Amniotic stem cell (primary cell): ENCODE results near the gene RBP3.
A peak's percentile ranks its signal among the peaks of the same experiment; 100 is the strongest.

Source experiments
- DNase-seq: peaks from one replicate; lab custom pipeline; 2025; lab: John Stamatoyannopoulos, UW

The RBP3 gene

DNA sequence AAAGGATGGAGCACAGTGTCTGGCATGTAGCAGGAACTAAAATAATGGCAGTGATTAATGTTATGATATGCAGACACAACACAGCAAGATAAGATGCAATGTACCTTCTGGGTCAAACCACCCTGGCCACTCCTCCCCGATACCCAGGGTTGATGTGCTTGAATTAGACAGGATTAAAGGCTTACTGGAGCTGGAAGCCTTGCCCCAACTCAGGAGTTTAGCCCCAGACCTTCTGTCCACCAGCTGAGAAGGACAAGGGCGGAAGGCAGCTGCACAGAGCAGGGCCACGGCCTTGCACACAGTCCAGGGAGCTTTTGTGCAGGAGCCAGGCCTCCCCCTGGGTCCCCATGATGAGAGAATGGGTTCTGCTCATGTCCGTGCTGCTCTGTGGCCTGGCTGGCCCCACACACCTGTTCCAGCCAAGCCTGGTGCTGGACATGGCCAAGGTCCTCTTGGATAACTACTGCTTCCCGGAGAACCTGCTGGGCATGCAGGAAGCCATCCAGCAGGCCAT, at the start of gene RBP3:
RBP3 (plus strand) TSS at position 226 of the 514 bp plus-strand sequence; CDS start at position 348, 122 bp downstream.
- no peak for DNase-seq

DNA sequence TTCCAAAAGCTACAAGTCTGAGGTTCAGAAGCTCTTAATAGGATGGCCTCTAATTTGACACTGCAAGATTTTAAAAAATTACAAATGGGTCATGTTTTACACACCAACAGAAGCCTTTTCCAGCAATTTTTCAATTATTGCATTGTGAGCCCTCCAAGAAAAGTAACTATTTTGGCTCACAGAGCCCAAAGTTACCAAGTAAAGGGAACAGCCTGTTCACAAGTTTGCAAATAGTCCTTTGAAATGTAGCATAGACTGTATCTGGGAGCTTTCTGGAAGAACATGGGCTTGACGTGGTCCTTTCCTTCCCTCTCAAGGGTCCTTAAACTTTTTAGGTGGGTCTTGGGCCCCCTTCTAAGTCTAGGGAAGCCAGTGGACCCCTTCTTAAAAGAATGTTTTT, 49.4 kb upstream of the RBP3 start:
- DNase-seq, result no peak

DNA sequence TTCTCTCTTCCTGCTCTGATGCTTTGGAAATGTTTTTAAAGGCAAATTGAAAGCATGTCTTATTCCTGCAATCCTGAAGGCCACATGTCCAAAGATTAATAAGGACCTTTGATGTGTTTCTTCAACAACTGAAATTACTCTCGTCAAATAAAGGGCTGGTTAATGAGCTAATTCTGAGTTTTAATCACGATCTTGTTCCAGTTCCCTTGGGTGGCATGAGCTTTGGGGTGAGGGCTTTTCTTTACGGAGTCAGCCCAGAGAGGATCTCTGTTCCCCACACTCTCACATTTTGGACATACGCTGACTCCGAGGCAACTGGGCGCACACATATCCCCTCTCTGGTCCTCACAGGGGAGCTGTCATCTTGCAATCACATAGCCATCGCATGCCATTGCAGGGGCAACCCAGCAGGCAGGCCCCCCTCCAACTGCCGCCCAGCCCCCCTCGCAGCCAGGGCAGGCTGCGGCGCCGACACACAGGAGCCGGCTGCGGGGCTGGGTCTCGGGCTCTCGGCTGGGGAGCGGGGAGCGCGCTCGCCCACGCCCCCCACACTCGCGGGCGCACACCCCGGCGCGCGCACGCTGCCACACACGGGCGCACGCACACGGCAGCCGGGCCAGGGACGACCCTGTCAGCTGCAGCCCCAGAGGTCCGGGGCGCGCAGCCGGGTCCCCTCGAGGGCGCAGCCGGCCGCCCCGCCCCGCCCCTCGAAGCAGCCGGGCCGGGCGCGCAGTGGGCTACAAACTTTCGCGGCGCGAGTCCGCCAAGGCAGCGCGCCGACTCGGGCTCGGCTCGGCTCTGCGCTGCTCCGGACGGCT, 48.3 kb upstream of the RBP3 start, which contains the start of gene GDF10:
GDF10 (plus strand) TSS at position 587 of the 818 bp plus-strand sequence. CDS start 455 bp downstream, outside the sequence.
- DNase-seq, result no peak

DNA sequence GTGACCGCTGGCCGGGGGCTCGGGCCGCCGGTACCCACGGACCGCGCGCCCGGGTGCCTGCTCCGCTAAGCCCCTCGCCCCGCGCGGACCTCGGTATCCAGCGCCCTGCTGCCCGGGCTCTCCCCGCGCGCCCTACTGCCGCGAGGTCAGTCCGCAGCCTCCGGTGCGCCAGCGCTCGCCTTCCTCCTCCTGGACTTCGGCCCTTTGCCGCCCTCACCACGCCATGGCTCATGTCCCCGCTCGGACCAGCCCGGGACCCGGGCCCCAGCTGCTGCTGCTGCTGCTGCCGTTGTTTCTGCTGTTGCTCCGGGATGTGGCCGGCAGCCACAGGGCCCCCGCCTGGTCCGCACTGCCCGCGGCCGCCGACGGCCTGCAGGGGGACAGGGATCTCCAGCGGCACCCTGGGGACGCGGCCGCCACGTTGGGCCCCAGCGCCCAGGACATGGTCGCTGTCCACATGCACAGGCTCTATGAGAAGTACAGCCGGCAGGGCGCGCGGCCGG, 47.7 kb upstream of the RBP3 start:
- no peak for DNase-seq

DNA sequence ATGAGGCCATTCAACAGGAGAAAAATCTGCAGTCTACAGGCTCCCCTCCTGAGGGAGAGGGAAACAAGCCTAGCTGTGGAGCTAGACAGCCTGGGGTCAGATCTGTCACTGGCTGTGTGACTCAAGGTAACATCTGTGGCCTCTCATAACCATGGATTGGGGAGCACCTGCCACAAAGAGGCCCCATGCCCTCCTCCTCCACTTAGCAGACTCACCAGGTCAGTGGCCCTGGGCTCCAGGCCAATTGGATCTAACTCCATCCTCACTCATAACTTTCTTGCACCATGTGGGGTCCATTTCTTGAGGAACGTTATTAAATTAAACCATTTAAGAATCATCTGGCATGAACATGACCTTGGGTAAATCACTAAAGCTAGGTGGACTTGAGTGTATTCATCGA, 46.3 kb upstream of the RBP3 start:
- DNase-seq, result no peak

DNA sequence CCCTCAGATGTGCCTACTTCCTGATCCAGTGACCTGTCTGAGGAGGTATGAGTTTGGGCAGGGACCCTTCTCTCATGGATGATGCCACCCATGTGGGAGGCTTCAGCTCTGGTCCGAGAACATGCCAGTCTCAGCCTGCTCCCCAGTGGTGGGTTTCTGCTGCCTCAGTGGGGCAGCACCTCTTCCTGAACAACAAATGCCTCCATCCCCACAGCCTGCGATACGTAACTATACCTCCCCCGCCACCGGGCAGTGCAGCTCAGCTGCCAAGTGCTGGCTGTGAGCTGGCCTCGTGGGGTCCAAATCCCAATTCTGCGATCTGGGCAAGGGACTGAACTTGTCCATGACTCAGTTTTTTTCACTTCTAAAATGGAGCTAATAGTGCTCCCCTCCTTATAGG, 45.1 kb upstream of the RBP3 start:
- DNase-seq, result no peak

DNA sequence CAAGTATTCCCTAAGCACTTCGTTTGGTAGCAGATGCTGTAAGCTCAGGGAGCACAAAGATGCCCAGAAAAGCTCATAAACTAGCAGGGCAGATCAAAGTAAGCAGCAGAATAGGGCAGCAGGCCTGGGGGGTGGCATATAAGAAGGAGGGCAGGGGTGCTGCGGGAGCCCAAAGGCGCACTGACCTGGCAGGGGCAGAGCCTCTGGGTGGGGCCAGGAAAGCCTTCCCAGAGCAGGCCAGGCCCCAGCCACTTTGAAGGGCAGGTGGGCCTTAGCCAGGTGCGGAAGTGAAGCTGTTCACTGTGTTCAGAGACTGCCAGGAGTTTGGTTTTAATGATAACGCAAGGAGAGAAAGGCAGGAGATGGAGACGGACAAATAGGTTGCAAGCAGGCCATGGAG, 44.3 kb upstream of the RBP3 start:
- DNase-seq, result no peak

DNA sequence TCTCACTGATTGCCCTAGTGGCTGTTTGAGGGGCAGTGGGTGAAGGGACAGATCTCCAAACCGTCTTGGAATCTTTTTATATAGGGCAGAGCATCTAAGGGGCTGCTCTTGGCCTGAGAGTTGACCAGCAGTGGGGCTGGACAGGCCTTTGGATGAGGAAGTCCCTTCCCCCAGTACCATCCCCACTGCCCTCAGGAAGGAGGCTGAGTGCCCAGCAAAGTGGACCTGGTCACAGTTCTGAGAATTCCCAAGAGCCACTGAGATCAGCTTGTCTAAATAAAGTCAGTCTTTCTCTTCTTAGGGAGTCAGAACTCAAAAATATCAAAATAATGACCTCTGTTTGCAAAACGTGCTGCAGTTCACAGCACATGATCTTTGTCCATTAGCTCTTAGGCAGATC, 42.6 kb upstream of the RBP3 start:
- DNase-seq, result no peak

DNA sequence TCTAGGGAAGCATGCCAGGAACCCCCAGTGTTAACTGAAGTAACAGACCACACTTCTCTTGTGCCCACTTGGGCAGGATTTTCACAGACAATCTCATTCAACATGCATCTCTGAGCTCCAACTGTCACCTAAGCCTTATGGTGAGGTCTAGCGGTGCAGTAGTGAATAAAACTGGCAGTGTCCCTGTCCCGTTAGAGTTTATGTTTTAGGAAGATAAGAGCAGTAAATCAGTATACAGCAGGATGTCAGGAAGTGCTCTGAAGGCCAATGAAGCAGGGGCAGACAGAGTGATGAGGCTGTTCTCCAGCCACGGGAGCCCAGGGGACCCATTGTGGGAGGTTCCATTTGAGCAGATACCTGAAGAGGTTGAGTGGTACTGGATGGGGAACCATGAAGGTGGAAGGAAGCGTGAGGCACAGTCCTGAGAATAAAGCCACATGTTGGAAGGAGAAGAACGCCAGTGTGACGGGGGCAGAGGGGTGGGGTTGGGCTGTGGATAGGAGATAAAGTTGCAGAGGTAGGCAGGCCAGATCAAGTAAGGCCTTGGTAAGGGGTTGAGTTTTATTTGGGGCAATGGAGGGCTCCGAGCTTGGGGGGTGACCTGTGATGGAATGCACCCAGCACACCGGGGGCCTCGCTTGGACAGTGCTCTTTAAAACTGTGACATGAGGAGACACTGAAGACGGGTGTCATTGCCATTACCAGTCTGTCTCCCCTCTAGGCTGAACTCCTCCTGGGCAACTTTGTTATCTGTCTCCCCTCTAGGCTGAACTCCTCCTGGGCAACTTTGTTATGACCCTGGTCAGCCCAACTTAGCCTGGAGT, 41.6 kb upstream of the RBP3 start:
- DNase-seq, result no peak

DNA sequence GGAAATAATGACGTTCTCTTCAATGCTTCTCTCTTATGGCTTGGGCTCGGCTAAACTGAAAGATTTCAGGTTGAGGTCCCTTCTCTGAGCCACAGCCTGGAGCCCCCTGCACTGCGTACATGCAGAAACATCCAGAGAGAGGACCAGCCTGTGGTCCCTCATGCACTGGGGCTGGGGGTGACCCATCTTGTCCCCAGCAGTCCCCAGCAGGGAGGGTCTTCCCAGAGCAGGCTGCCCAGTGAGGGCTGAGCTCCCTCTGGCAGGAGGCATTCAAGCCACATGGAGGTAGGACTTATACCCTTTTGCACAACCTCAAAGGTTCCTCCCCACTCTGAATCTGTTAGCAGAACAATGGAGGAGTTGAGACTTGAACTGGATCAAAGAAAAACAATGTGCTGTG, 40.8 kb upstream of the RBP3 start:
- no peak for DNase-seq

DNA sequence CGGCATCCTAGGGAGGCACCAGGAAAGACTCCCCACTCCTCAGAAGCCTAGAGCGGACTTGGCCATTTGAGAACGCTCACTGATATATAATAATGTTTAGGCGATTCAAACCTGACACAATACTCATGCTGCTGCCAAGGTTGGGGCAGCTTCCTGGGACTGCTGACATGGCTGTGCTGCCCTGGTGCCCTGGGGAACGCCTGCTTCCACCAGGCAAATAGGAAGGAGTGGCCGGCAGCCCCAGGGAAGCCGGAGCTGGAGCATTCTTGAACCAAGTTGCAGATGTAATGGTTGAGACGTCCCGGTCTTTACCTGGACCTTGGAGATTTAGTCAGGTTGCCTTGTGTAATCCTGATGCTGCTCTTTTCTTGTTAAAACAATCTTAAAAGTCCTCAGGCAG, 39.4 kb upstream of the RBP3 start:
- DNase-seq, result no peak

DNA sequence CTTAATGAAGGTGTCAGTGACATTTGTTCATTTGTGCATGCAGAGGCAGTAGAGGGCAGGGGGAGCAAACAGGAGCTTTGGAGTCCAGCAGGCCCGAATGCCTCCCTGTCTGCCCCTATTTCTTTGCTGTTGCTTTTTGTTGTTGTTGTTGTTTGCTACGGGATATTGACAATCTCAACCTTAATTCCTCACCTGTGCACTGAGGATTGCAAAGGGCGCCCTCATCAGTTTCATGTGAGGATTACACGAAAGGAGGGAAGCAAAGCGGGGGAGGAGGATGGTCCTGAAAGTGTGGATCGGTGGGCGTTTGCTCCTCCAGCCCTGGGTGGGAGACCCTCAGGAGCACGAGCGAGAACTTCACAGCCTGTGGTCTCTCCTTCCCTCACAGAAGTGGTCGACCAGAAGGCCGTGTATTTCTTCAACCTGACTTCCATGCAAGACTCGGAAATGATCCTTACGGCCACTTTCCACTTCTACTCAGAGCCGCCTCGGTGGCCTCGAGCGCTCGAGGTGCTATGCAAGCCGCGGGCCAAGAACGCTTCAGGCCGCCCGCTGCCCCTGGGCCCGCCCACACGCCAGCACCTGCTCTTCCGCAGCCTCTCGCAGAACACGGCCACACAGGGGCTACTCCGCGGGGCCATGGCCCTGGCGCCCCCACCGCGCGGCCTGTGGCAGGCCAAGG, 38.6 kb upstream of the RBP3 start:
- DNase-seq, result no peak

DNA sequence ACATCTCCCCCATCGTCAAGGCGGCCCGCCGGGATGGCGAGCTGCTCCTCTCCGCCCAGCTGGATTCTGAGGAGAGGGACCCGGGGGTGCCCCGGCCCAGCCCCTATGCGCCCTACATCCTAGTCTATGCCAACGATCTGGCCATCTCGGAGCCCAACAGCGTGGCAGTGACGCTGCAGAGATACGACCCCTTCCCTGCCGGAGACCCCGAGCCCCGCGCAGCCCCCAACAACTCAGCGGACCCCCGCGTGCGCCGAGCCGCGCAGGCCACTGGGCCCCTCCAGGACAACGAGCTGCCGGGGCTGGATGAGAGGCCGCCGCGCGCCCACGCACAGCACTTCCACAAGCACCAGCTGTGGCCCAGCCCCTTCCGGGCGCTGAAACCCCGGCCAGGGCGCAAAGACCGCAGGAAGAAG, 38.1 kb upstream of the RBP3 start:
- DNase-seq, result no peak

DNA sequence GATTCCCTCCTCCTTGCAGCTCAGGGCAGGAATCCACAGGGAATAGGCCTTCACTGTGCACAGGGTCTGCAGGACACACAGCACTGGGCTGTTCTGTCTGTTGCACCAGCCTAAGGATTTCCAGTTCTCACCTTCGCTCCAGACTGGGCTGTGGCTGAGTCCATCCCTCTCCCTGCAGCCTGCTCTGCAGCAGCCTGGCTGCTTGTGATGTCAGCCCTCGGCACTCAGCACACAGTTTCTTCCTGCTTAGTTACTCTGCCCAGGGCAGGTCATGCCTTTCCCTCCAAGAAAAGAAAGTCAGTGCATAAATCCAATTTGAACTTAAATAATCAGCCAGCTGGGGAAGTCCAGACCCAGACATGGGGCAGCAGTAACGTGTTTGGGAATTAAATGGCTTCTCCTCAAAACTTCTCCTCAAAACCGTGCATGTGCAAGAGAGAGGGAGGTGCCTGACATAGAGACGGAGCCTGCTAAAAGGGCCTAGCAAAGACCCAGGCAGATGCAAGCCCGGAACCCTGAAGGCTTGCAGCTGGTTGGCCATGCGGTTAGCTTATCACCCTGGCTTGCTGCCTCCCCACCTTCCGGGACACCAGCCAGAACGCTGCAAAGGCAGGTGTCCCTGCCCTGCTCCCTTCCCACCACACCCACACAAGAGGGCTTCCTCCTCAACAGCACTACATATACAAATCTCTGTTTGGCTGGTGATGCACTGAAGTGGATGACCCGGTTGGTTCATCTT, 36.8 kb upstream of the RBP3 start:
- no peak for DNase-seq

DNA sequence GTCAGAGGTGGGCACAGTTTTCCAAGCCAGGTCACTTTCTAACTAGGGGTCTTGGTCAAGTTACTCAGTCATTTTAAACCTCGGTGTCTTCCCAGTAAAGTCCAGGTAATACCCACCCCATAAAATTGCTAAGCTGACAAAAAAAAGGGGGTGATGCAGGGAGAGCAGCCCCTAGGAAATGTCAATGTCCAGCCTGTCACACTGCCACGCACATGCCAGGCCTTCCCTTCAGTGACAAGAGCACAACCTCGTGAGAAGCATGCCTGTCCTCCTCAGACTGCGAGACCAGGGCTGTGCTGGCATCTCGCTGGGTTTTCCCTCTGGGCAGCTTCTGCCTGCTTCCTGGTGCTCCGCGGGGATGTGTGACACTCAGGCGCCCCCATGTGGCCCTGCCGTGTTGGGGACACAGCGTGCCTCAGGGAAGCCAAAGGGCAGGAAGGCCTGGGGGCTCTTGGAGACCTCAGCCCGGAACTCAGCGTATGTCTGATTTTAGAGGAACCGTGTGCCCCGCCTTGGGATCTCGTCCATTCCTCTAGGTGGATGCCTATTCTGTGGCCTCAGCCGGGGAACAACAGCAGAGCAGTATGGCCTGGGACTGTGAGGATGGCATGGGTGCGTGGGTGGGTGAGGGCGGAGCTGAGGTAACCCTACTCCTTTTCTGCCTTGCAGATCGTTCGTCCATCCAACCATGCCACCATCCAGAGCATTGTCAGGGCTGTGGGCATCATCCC, 36.1 kb upstream of the RBP3 start:
- peak; percentile 68 for DNase-seq

DNA sequence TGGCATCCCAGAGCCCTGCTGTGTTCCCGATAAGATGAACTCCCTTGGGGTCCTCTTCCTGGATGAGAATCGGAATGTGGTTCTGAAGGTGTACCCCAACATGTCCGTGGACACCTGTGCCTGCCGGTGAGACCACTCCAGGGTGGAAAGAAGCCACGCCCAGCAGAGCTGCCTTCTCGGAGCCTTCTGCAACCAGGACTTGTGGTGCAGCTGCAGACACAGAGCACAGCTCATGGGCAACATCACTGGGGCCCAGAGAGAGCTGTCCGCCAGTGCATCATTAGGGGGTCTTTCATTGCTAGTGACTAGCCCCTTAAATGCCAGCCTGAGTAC, 35.5 kb upstream of the RBP3 start:
- no peak for DNase-seq

DNA sequence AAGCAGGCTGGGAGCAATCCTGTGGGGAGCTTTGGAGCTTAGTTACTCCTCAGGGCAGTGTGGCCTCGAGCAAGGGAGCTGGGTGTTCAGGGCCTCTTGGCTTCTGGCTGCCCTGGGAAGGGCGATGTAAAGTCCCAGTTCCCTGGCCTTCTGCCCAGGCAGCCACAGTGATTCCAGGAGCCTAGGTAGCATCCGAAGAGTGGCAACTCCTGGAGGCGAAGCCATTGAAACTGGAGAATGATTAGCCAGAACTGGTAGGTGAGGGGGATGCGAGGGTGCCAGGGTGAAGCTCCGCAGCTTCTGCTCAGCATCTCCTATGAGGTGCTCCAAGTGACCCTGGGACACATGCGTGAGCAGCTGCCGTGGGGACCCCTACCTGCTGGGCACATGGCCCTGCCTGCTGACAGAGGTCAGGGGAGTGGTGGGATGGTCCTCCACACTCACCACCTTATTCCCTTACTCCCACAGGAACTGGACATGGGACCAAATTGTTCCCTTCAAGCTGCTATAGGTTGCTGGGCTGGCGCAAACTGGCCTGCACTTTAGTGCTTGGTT, 33.7 kb upstream of the RBP3 start:
- DNase-seq, result no peak

DNA sequence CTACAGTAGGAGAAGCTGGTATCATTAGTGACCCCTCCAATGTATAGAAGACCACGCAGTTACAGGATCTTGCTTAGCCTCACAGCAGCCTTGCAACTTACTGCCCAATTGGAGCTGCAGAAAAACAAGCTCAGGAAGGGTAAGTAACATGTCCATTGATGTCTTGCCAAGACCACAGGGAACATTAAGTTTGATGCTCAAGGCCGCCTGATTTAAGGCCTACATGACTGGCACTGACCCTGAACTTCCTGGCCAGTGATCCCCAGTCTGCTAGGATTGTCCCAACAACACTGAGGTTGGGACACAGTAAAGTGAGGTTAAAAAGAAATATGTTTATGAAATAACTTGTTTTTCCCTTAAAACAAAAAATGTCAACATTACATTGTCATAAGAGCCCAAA, 32.7 kb upstream of the RBP3 start:
- no peak for DNase-seq

DNA sequence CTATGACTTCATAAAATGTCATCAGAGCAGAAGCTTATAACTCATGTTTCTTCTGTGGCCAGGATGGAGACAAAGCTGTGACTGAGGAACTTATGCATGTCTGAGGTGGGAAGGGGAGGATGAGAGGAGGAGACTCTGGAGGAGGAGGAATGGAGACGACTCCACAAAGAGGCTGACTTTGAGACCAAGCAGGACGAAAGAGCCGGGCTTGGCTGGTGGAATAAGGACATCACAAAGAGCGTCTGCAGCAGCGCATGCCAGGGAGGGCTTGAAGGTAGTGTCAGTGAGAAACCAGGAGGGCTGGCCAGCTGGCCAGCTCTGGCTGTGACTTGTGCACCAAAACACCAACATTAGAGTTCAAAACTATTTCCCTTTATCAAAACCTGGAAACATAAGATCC, 32.0 kb upstream of the RBP3 start:
- no peak for DNase-seq

DNA sequence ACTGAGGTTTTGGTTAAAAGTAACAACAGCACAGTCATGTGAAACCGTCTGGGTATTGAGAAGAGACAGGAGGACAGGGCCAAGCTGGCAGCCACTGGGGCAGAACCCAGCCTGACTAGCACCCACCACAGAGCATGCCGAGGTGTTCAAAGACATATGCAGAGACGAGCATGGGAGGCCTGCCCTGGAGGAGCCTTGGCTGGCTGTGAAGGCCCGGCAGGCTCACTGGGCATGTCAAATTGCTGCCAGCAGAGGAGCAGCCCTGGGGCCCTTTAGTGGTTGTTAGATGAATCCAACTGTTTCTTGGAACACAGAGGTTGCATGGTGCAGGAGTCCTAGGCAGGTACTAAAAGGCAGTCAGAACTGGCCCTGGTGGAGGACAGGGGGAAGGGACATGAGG, 30.9 kb upstream of the RBP3 start:
- no peak for DNase-seq

DNA sequence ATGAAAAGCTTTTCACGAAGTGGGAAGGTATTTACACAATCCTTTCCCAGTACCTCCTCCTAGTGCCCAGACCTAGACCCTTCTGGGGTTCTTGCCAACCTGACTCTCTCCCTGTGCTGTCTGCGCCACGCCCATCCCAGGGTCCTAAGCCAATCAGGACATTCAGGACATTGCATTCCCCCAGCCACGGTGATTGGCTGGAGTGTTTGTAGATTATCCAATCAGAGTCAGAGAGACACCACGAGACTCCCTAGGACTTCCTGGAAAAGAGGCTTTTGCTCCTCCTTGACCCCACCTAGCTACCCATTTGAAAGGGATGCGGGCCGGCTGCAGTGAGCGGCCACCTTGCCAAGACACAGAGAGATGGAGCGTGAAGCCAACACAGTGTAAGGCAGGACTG, 29.5 kb upstream of the RBP3 start:
- DNase-seq, result no peak
